ENCODE data around the gene SPAG6. TPM values are rescaled to one million over a fixed set of nuclear protein-coding genes. Genes with fewer than 3 reads are reported as not detected.

The SPAG6 gene
- total and polyA plus RNA-seq, 8 donors: 0.08 to 1.3 (median 0.41) TPM; not detected in 1

DNA sequence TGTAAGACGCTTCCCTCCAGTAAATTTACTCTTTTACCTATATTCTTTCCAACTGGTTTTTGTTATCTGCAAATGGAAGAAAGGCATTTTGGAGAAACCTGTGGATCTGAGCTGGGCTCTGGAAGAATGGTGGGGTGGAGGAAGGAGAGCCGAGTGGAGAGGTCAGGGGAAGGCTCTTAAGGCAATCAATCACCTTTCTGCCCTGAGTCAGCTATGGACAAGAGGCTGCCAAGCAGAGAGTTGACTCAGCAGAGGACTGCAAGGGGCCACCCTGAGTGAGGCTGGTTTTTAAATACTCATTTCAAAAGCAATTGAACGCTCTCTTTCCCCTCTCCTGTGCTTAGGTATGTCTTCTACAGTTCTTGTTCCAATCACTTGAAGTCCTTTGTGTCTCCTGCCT, 81.8 kb downstream of the SPAG6 start:
- Histone ChIP-seq H3K4me3 (no peak overlapping the region), H3K9me3 (no peaks in the 10 kb centered on the region), H3K27me3 (no peaks in the 10 kb centered on the region), H3K4me1 (peaks cover 0 to 5% (median 0%) of the 10 kb centered on the region in 3 donors), H3K36me3 (no peaks in the 10 kb centered on the region), H3K27ac (no peak overlapping the region)
- DNase-seq: no peak
- TF ChIP-seq, protein P1, sequence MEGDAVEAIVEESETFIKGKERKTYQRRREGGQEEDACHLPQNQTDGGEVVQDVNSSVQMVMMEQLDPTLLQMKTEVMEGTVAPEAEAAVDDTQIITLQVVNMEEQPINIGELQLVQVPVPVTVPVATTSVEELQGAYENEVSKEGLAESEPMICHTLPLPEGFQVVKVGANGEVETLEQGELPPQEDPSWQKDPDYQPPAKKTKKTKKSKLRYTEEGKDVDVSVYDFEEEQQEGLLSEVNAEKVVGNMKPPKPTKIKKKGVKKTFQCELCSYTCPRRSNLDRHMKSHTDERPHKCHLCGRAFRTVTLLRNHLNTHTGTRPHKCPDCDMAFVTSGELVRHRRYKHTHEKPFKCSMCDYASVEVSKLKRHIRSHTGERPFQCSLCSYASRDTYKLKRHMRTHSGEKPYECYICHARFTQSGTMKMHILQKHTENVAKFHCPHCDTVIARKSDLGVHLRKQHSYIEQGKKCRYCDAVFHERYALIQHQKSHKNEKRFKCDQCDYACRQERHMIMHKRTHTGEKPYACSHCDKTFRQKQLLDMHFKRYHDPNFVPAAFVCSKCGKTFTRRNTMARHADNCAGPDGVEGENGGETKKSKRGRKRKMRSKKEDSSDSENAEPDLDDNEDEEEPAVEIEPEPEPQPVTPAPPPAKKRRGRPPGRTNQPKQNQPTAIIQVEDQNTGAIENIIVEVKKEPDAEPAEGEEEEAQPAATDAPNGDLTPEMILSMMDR (IDR thresholded peaks at IDR 0.05): no peak
- FAIRE-seq: no peak
- intact Hi-C loops (cut with DNase I): no loop called here
- ATAC-seq: peak in 1 of 4 donors; percentile 63
- WGBS, 2 donors: 67 to 72% methylated on average over 3 of the region's 3 CpGs

DNA sequence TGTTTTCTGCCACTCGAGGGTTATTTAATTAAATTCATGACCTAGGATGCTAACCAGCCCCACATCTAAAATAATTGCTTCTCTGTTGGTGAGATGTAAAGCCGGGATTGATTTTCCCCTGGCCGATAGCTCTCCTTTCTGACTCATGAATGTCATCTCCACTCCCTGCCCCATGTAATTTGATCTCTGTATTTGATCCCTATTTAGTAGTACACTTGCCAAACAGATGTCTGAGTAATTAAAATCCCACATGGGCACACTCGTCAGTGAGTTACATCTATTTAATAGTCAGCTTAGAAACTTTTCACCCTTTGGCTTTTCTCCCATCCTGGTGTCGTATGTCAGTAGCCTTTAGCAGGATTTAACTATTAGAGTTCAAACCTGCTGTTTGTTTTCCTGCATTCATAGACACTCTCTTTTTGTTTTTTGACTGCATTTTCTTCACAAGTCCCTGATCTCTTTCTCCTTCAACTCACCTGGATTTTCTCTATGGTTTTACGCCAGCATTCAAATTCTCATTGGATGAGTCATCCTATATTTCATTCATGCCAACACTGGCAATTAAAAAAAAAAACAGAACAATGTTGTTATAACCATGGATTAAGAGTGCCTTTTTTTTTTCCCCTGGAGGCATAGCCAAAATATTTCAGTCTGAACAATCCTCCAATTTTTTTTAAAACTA, 82.7 kb downstream of the SPAG6 start:
- TF ChIP-seq, protein P1 (IDR thresholded peaks at IDR 0.05): no peak
- WGBS, 2 donors: 10 to 11% methylated on average over 6 of the region's 6 CpGs
- Histone ChIP-seq H3K27ac (peak overlapping the region in 1 of 4 donors; percentile 9), H3K9me3 (no peaks in the 10 kb centered on the region), H3K36me3 (no peaks in the 10 kb centered on the region), H3K4me3 (no peak overlapping the region), H3K4me1 (peaks cover 0 to 5% (median 0%) of the 10 kb centered on the region in 3 donors), H3K27me3 (no peaks in the 10 kb centered on the region)
- FAIRE-seq (no peak), ATAC-seq (peak; percentile 78 to 81 (median 79)), DNase-seq (no peak)
- intact Hi-C loops (cut with DNase I): no loop called here

DNA sequence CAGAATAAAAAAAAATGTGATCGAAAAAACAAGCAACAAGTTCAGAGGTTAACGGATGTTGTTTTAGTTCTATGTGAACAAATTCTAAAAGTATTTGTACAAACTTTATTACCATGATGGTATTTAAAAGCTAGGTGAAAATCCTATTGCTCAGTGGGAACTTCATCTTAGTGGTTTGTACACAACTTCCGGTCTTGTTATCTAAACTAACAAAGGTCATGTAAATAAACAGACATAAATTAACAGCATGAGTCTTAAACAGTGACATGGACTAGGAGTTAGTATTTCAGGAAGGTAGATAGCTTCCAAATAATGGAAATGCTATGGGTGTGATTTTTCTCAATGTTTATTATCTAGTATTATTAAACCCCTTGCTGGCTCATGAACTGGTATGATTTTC, 83.8 kb downstream of the SPAG6 start:
- WGBS, 2 donors: 59% methylated on average over 3 of the region's 3 CpGs
- Histone ChIP-seq H3K4me1 (peaks cover 0 to 5% (median 0%) of the 10 kb centered on the region in 3 donors), H3K36me3 (no peaks in the 10 kb centered on the region), H3K4me3 (no peak overlapping the region), H3K27ac (no peak overlapping the region), H3K27me3 (no peaks in the 10 kb centered on the region), H3K9me3 (no peaks in the 10 kb centered on the region)
- TF ChIP-seq, protein P1 (IDR thresholded peaks at IDR 0.05): no peak
- ATAC-seq (no peak), DNase-seq (no peak), FAIRE-seq (no peak)
- intact Hi-C loops (cut with DNase I): no loop called here

DNA sequence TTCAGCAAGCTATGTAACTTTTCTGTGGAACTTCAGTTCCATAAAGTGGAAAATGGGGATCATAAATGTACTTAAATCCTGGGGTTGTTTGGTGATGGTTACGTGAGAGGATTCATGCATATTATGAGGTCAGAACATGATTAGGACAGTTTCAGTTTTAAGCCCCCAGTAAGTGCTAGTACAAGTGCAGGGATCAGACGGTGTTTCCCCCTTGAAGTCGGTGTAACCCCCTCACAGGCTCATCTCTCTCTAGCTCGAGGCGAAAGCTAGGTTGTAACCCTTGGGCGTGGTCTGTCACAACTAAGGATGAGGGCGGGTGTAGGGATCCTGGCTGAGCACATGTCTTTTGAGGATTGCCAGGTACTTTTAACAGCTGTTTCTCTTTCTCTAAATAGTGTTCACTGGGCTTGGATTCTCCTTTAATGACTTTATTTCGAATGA, 84.7 kb downstream of the SPAG6 start:
- Histone ChIP-seq H3K9me3 (no peaks in the 10 kb centered on the region), H3K4me1 (peaks cover 0 to 5% (median 0%) of the 10 kb centered on the region in 3 donors), H3K4me3 (no peak overlapping the region), H3K27ac (no peak overlapping the region), H3K27me3 (no peaks in the 10 kb centered on the region), H3K36me3 (no peaks in the 10 kb centered on the region)
- FAIRE-seq (no peak), ATAC-seq (no peak), DNase-seq (no peak)
- intact Hi-C loops (cut with DNase I): no loop called here
- 72 to 76% methylated on average over 8 of the region's 8 CpGs for whole genome bisulfite sequencing, 2 donors
- TF ChIP-seq, protein P1 (IDR thresholded peaks at IDR 0.05): no peak

DNA sequence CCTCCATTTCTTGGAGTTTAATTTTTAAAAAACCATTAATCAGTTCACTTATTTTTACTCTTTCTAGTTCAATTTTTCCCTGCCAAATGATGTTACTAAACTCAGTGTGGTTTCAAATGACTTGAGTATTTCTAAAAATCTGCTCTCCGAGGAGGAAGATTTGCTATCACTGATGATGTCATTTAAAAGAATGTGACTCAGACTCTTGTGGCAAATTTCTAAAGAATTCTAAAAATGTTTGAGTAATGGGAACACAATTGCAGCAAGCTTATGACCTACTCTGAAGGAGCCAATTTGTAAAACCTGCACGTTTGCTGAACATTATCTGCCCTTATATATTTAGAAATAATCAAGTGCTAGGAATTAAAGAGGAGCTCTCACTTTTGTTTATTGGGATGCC, 88.6 kb downstream of the SPAG6 start:
- Histone ChIP-seq H3K27ac (no peak overlapping the region), H3K36me3 (no peaks in the 10 kb centered on the region), H3K27me3 (no peaks in the 10 kb centered on the region), H3K4me1 (peaks cover 0 to 8% (median 0%) of the 10 kb centered on the region in 3 donors), H3K4me3 (no peak overlapping the region), H3K9me3 (no peaks in the 10 kb centered on the region)
- 38 to 58% methylated on average over 2 of the region's 2 CpGs for WGBS, 2 donors
- DNase-seq (no peak), FAIRE-seq (no peak), ATAC-seq (no peak)
- intact Hi-C loops (cut with DNase I): no loop called here
- TF ChIP-seq, protein P1 (IDR thresholded peaks at IDR 0.05): no peak

All from pancreas (tissue), 10 donors.